B cell (primary cell): ENCODE data around the gene L3MBTL1. TPM values are rescaled to one million over a fixed set of nuclear protein-coding genes. Genes with fewer than 3 reads are reported as not detected.
A peak's percentile ranks its signal among the peaks of the same experiment; 100 is the strongest.

ENCODE experiments used
- ATAC-seq: fragments of 200-7000 bp; cut with Tn5 transposase; one replicate; pipeline ENCODE4 v1.10.0; 2021; ENCODE audit warnings: low read depth, mild to moderate bottlenecking, moderate number of reproducible peaks, moderate library complexity
- CTCF ChIA-PET: fragments of 350-600 bp; sonication (Branson Sonifier 250); formaldehyde crosslinking; loops from one replicate; lab custom pipeline; 2021; ENCODE audit warnings: antibody characterized with exemption, inconsistent platforms; lab: Charles Lee
- POLR2A ChIA-PET: fragments of 350-600 bp; sonication (Branson Sonifier 250); formaldehyde crosslinking; loops from one replicate; lab custom pipeline; 2021; ENCODE audit warnings: antibody characterized with exemption; lab: Charles Lee
- DNase-seq: peaks from one replicate; pipeline ENCODE4 v3.0.0; 2013
- H2AFZ ChIP-seq: 2 replicates; pipeline ENCODE4 v1.6.1; 2012; ENCODE audit warnings: mild to moderate bottlenecking, low read depth, low read length; ENCODE audit not compliant: insufficient read depth, poor library complexity, severe bottlenecking
- H3K27ac ChIP-seq, 2 donors: 1 replicate in 1 of 2; 2 replicates in 1 of 2; pipeline ENCODE4 v1.5.1; 2012 to 2013; ENCODE audit warnings: low read length in 2 of 2, mild to moderate bottlenecking in 2 of 2, moderate library complexity in 1 of 2
- H3K27me3 ChIP-seq, 4 experiments: fragments of 200-600 bp in 1 of 4; sonication (generic) in 1 of 4; replicated peaks in 1 of 4; 1 replicate in 2 of 4; 2 replicates in 2 of 4; pipeline versions ENCODE4 v1.6.1 to v1.7.0; 2013 to 2016; ENCODE audit warnings: low read length in 3 of 4, mild to moderate bottlenecking in 2 of 4, mixed read lengths in 1 of 4, moderate library complexity in 1 of 4; ENCODE audit not compliant: insufficient read depth in 4 of 4, control insufficient read depth in 3 of 4; ENCODE audit errors: control extremely low read depth in 1 of 4
- H3K36me3 ChIP-seq, 2 experiments: replicated peaks in 1 of 2; 1 replicate in 1 of 2; 2 replicates in 1 of 2; pipeline versions ENCODE4 v1.6.1 to v1.7.1; 2013; ENCODE audit warnings: low read length in 1 of 2; ENCODE audit not compliant: insufficient read depth in 2 of 2, control insufficient read depth in 1 of 2; ENCODE audit errors: control extremely low read depth in 1 of 2, extremely low read depth in 1 of 2
- H3K4me1 ChIP-seq, 2 donors: fragments of 200-600 bp in 1 of 2; sonication (generic) in 1 of 2; 1 replicate in 1 of 2; 2 replicates in 1 of 2; pipeline versions ENCODE4 v1.5.1 to v1.6.1; 2013 to 2017; ENCODE audit warnings: low read length in 2 of 2; ENCODE audit not compliant: control insufficient read depth in 2 of 2, insufficient read depth in 2 of 2
- H3K4me2 ChIP-seq: replicated peaks from 2 replicates; pipeline ENCODE3; 2012; ENCODE audit warnings: mild to moderate bottlenecking, low read depth, low read length; ENCODE audit not compliant: poor library complexity, severe bottlenecking
- H3K4me3 ChIP-seq, 5 experiments: fragments of 200-600 bp in 1 of 5; sonication (generic) in 1 of 5; 1 replicate in 3 of 5; 2 replicates in 2 of 5; pipeline versions ENCODE4 v1.5.1 to v1.7.0; 2011 to 2016; ENCODE audit warnings: low read length in 4 of 5, mild to moderate bottlenecking in 4 of 5, low read depth in 2 of 5, control low read depth in 1 of 5, moderate library complexity in 1 of 5; ENCODE audit not compliant: insufficient read depth in 1 of 5; ENCODE audit errors: control extremely low read depth in 1 of 5, extremely low read depth in 1 of 5
- H3K79me2 ChIP-seq: fragments of 200-600 bp; sonication (generic); one replicate; pipeline ENCODE4 v1.6.0; 2016; ENCODE audit warnings: low read length; ENCODE audit not compliant: control insufficient read depth, insufficient read depth
- H3K9ac ChIP-seq: fragments of 200-600 bp; sonication (generic); 2 replicates; pipeline ENCODE4 v1.6.1; 2017; ENCODE audit warnings: mild to moderate bottlenecking, low read length, moderate library complexity
- H3K9me3 ChIP-seq, 3 donors: one replicate each; pipeline versions ENCODE4 v1.6.1 to v1.7.1; 2013; ENCODE audit warnings: low read length in 2 of 3; ENCODE audit not compliant: control insufficient read depth in 2 of 3, insufficient read depth in 1 of 3; ENCODE audit errors: control extremely low read depth in 1 of 3
- H4K20me1 ChIP-seq: 2 replicates; pipeline ENCODE4 v1.6.0; 2012; ENCODE audit warnings: mild to moderate bottlenecking, low read length; ENCODE audit not compliant: insufficient read depth, control insufficient read depth, poor library complexity, severe bottlenecking
- H3K27ac Mint-ChIP-seq: one replicate; pipeline ENCODE4 v1.8.0; 2021; ENCODE audit warnings: mixed read lengths
- H3K27me3 Mint-ChIP-seq: one replicate; pipeline ENCODE4 v1.8.0; 2021; ENCODE audit warnings: mixed read lengths
- H3K4me1 Mint-ChIP-seq: one replicate; pipeline ENCODE4 v1.8.0; 2021; ENCODE audit warnings: mixed read lengths
- H3K4me3 Mint-ChIP-seq: one replicate; pipeline ENCODE4 v1.8.0; 2021; ENCODE audit warnings: mixed read lengths
- H3K9me3 Mint-ChIP-seq: one replicate; pipeline ENCODE4 v1.8.0; 2022; ENCODE audit warnings: mixed read lengths; ENCODE audit not compliant: insufficient read depth
- CTCF ChIP-seq: fragments of 200-600 bp; IDR thresholded peaks from one replicate; pipeline ENCODE4 v1.8.0; 2022; ENCODE audit warnings: antibody characterized with exemption, mild to moderate bottlenecking
- EZH2 ChIP-seq: IDR thresholded peaks from 2 replicates; pipeline ENCODE4 v1.6.1; 2012; ENCODE audit warnings: borderline replicate concordance, low read depth, mild to moderate bottlenecking, moderate library complexity, low read length; ENCODE audit not compliant: insufficient read depth, poor library complexity, severe bottlenecking
- WGBS: methylation state at CpG from one replicate; pipeline ENCODE4 v1.1.5; 2013; ENCODE audit warnings: missing lambda C conversion rate; ENCODE audit not compliant: insufficient coverage; 5-methylcytosine and 5-hydroxymethylcytosine counted together
- intact Hi-C: fragments of 100-400 bp; cut with micrococcal nuclease; formaldehyde crosslinking; loops from one replicate; pipeline ENCODE4 v1.10.0; 2022
- polyA plus RNA-seq: library from polyadenylated mRNA; depleted of rRNA; stranded (reverse); fragments of >200 nt; gene quantifications from 2 replicates; pipeline ENCODE4 v1.2.3, GENCODE V29; 2012
- total RNA-seq, 2 donors: library from RNA; stranded (reverse); fragments of 120-200 nt in 1 of 2; gene quantifications; 1 replicate in 1 of 2; 2 replicates in 1 of 2; pipeline versions ENCODE4 v1.2.3 to v1.2.4, GENCODE V29; 2013 to 2022

Gene L3MBTL1
- total and polyA plus RNA-seq, 2 donors (not counting 1 experiment from before 2014, with no cell fraction given): 15.6 to 31.4 TPM

DNA sequence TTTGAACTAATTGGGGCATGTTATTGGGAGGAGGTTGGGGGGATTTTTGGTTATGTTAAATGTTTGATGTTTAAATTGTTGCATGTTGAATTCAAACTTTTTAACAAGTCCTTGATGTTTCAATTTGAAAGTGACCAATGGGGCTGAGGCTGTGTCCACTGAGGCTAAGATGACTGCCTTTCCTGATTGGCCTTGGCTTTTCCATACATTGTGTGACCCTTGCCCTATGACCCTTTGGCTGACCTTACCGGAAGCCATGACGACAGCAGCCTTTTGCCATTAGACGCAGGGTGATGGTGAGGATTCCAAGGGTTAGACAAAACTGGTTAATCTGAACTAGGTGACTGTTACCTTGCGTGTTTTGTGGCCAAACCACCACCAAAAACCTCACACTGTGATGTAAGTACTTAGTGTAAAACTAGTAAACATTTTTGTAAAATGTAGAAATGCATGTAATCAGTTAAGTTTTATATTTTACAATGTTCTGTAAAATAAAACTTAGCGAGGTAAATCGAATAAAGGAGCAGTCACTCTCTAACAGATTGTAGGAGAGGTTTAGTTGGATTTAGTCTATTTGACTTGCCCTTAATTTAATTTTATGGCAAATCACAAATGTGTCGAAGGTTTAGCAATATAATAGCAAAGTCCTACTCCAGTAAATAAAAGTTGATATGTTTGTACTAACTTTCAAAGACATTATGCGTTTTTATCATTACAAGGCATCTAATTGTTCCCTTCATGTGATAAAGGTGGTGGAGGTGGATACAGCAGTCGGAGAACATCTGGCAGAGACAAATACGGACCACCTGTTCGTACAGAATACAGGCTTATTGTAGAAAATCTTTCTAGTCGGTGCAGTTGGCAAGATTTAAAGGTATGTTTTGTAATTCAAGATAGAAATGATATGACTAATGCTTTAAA, 48.2 kb upstream of the L3MBTL1 start:
- peak overlapping the region; percentile 52 to 99 for H3K27ac ChIP-seq
- H2AFZ ChIP-seq: no peak overlapping the region
- Mint-ChIP-seq H3K4me1 (peaks cover 36% of the 10 kb centered on the region), H3K27ac (no peak overlapping the region), H3K9me3 (no peaks in the 10 kb centered on the region), H3K4me3 (peak overlapping the region; percentile 85), H3K27me3 (peaks cover 2% of the 10 kb centered on the region)
- H3K4me2 ChIP-seq: peak overlapping the region; percentile 87
- peaks cover 9 to 53% of the 10 kb centered on the region in 2 experiments for H3K36me3 ChIP-seq
- ATAC-seq (no peak), DNase-seq (no peak)
- peaks cover 11 to 13% of the 10 kb centered on the region in 2 donors for H3K4me1 ChIP-seq
- H3K9ac ChIP-seq: peak overlapping the region; percentile 100
- H4K20me1 ChIP-seq: peaks cover 56% of the 10 kb centered on the region
- POLR2A ChIA-PET: interaction anchor here (2.9 kb wide), 1 partner anchor 132 kb away, joined by 12 read pairs; the partner anchor contains the start of gene IFT52
- intact Hi-C loops: loop anchor here (5.0 kb wide), 4 partner anchors 208 to 1842 kb away; partner anchors contain the start of genes CHD6, FITM2, MYBL2 and YWHAB
- CTCF ChIA-PET: interaction anchor here (2.5 kb wide), 1 partner anchor 55 kb away, joined by 10 read pairs; no protein-coding TSS in a partner anchor
- no peaks in the 10 kb centered on the region for H3K27me3 ChIP-seq
- H3K9me3 ChIP-seq: no peaks in the 10 kb centered on the region
- 60% methylated on average over 1 of the region's 12 CpGs for WGBS
- peak overlapping the region; percentile 65 to 98 (median 95) for H3K4me3 ChIP-seq
- TF ChIP-seq CTCF (no peak), EZH2 (no peak)
- H3K79me2 ChIP-seq: peaks cover 19% of the 10 kb centered on the region
